CD8-positive, alpha-beta memory T cell (primary cell): ENCODE results near the gene VTI1A. TPM values are rescaled to one million over a fixed set of nuclear protein-coding genes. Genes with fewer than 3 reads are reported as not detected.

ENCODE experiments used
- CTCF ChIA-PET: fragments of 350-600 bp; sonication (Branson Sonifier 250); formaldehyde crosslinking; loops from one replicate; lab custom pipeline; 2021; ENCODE audit warnings: antibody characterized with exemption; lab: Charles Lee
- POLR2A ChIA-PET: fragments of 350-600 bp; sonication (Branson Sonifier 250); formaldehyde crosslinking; loops from one replicate; lab custom pipeline; 2021; ENCODE audit warnings: antibody characterized with exemption; lab: Charles Lee
- DNase-seq, 5 donors: peaks; one replicate each; pipeline versions ENCODE4 v3.0.0 to v3.0.0-alpha.2; 2020 to 2022; ENCODE audit warnings: mixed read lengths in 1 of 5
- H3K27ac ChIP-seq: one replicate; pipeline ENCODE4 v1.7.0; 2013; ENCODE audit warnings: low read depth, mild to moderate bottlenecking, low read length, moderate library complexity
- H3K27me3 ChIP-seq: 2 replicates; pipeline ENCODE4 v1.7.0; 2013; ENCODE audit warnings: low read length, mild to moderate bottlenecking; ENCODE audit not compliant: insufficient read depth, poor library complexity, severe bottlenecking
- H3K36me3 ChIP-seq: 2 replicates; pipeline ENCODE4 v1.7.0; 2013; ENCODE audit warnings: mild to moderate bottlenecking, low read length, moderate library complexity; ENCODE audit not compliant: insufficient read depth
- H3K4me1 ChIP-seq: 2 replicates; pipeline ENCODE4 v1.7.0; 2013; ENCODE audit warnings: mild to moderate bottlenecking, low read length, moderate library complexity; ENCODE audit not compliant: insufficient read depth
- H3K4me3 ChIP-seq: 2 replicates; pipeline ENCODE4 v1.7.0; 2013; ENCODE audit warnings: mild to moderate bottlenecking, low read length
- H3K9me3 ChIP-seq: 2 replicates; pipeline ENCODE4 v1.7.0; 2013; ENCODE audit warnings: mild to moderate bottlenecking, low read length
- H3K27ac Mint-ChIP-seq, 8 donors: one replicate each; pipeline ENCODE4 v1.8.0; 2020 to 2021; ENCODE audit warnings: mixed read lengths in 8 of 8, mild to moderate bottlenecking in 6 of 8, inconsistent platforms in 3 of 8, moderate library complexity in 3 of 8
- H3K27me3 Mint-ChIP-seq, 2 donors: one replicate each; pipeline ENCODE4 v1.8.0; 2020 to 2021; ENCODE audit warnings: mixed read lengths in 2 of 2, mild to moderate bottlenecking in 1 of 2, moderate library complexity in 1 of 2
- H3K36me3 Mint-ChIP-seq, 3 donors: one replicate each; pipeline ENCODE4 v1.8.0; 2020 to 2021; ENCODE audit warnings: mixed read lengths in 3 of 3, inconsistent platforms in 1 of 3, mild to moderate bottlenecking in 1 of 3
- H3K4me1 Mint-ChIP-seq, 3 donors: one replicate each; pipeline ENCODE4 v1.8.0; 2020 to 2021; ENCODE audit warnings: mixed read lengths in 3 of 3, inconsistent platforms in 1 of 3, mild to moderate bottlenecking in 1 of 3
- H3K4me3 Mint-ChIP-seq, 7 donors: one replicate each; pipeline ENCODE4 v1.8.0; 2020 to 2021; ENCODE audit warnings: mixed read lengths in 7 of 7, mild to moderate bottlenecking in 6 of 7, moderate library complexity in 4 of 7, inconsistent platforms in 2 of 7
- H3K9me3 Mint-ChIP-seq, 5 donors: one replicate each; pipeline ENCODE4 v1.8.0; 2020 to 2022; ENCODE audit warnings: mixed read lengths in 5 of 5, mild to moderate bottlenecking in 3 of 5, moderate library complexity in 2 of 5, inconsistent platforms in 1 of 5
- polyA plus RNA-seq: library from polyadenylated mRNA; unstranded; fragments of 300-500 nt; fragmentation: Illumina TruSeq; gene quantifications from one replicate; pipeline ENCODE4 v1.2.3, GENCODE V29; 2021
- total RNA-seq, 2 experiments: library from RNA; stranded (reverse); gene quantifications; one replicate each; pipeline ENCODE4 v1.2.3, GENCODE V29; 2021

The VTI1A gene
- total and polyA plus RNA-seq, 3 experiments from 2014 or later, result 28.1 to 40.1 (median 38.2) TPM

- POLR2A ChIA-PET, result no interaction called here
Observed at GRCh38 chr10:112552593-112553110, 105.6 kb downstream of the VTI1A start.

DNA sequence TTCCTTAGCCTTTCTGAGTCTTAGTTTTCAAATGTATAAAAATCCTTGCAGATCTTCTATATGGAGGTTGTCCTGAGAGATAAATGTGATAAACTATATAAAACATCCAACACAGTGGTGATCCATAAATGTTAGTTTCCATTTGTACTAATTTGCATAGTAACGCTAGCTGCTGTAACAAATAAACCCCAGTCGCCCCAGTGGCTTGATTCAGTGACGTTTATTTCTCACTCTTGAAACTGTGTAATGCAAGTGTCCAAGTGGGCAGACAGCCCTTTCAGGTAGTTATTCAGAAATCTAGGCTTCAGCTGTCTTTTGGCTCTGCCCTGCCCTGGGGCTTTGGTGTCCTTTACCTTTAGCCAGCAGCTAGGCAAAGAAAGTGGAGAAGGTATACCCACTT lies 106.3 kb downstream of the VTI1A start:
- H3K4me1 ChIP-seq, result no peaks in the 10 kb centered on the region
- POLR2A ChIA-PET, result no interaction called here
- Mint-ChIP-seq H3K4me3 (no peak overlapping the region), H3K36me3 (peaks cover 0 to 13% (median 6%) of the 10 kb centered on the region in 3 donors), H3K27me3 (no peaks in the 10 kb centered on the region), H3K4me1 (peaks cover 0 to 1% (median 0%) of the 10 kb centered on the region in 3 donors), H3K9me3 (no peaks in the 10 kb centered on the region), H3K27ac (peak overlapping the region in 1 of 8 donors; percentile 18)
- no peak overlapping the region for H3K27ac ChIP-seq
- no peak overlapping the region for H3K4me3 ChIP-seq
- H3K27me3 ChIP-seq, result no peaks in the 10 kb centered on the region
- DNase-seq, result no peak
- H3K36me3 ChIP-seq, result no peaks in the 10 kb centered on the region
- no peaks in the 10 kb centered on the region for H3K9me3 ChIP-seq
- CTCF ChIA-PET, result no interaction called here

More at GRCh38 chr10:112552593-112553110, 105.6 kb downstream of the VTI1A start:
- Histone ChIP-seq H3K4me3 (no peak overlapping the region), H3K27ac (no peak overlapping the region), H3K4me1 (no peaks in the 10 kb centered on the region), H3K36me3 (no peaks in the 10 kb centered on the region), H3K9me3 (no peaks in the 10 kb centered on the region), H3K27me3 (no peaks in the 10 kb centered on the region)
- no peak overlapping the region for H3K4me3 Mint-ChIP-seq
- no peak for DNase-seq
- CTCF ChIA-PET, result no interaction called here
- H3K27ac Mint-ChIP-seq, result no peak overlapping the region
- H3K36me3 Mint-ChIP-seq, result peaks cover 0 to 13% (median 6%) of the 10 kb centered on the region in 3 donors
- H3K27me3 Mint-ChIP-seq, result no peaks in the 10 kb centered on the region
- no peaks in the 10 kb centered on the region for H3K9me3 Mint-ChIP-seq
- H3K4me1 Mint-ChIP-seq, result peaks cover 0 to 1% (median 0%) of the 10 kb centered on the region in 3 donors

DNA sequence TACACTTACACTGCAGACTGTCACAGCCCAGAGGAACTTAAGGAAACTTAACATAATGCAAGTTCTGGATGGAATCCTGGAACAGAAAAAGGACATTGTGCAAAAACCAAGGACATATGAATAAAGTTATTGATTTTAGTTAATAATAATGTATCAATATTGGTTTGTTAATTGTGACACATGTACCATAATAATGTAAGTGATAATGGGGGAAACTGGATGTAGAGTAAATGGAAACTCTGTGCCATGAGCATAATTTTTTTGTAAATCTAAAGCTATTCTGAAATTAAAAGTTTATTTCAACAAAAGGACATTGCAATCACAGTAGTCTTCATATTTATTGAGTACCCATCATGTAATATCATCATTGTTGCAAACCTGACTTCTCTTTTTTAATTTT lies 107.2 kb downstream of the VTI1A start:
- no peaks in the 10 kb centered on the region for H3K9me3 Mint-ChIP-seq
- Histone ChIP-seq H3K36me3 (no peaks in the 10 kb centered on the region), H3K4me3 (no peak overlapping the region), H3K4me1 (no peaks in the 10 kb centered on the region), H3K9me3 (no peaks in the 10 kb centered on the region), H3K27me3 (no peaks in the 10 kb centered on the region), H3K27ac (no peak overlapping the region)
- no peak for DNase-seq
- CTCF ChIA-PET, result no interaction called here
- no peaks in the 10 kb centered on the region for H3K27me3 Mint-ChIP-seq
- POLR2A ChIA-PET, result no interaction called here
- peaks cover 0 to 8% (median 4%) of the 10 kb centered on the region in 3 donors for H3K36me3 Mint-ChIP-seq
- no peak overlapping the region for H3K4me3 Mint-ChIP-seq
- H3K4me1 Mint-ChIP-seq, result peaks cover 0 to 4% (median under 1%) of the 10 kb centered on the region in 3 donors
- no peak overlapping the region for H3K27ac Mint-ChIP-seq

DNA sequence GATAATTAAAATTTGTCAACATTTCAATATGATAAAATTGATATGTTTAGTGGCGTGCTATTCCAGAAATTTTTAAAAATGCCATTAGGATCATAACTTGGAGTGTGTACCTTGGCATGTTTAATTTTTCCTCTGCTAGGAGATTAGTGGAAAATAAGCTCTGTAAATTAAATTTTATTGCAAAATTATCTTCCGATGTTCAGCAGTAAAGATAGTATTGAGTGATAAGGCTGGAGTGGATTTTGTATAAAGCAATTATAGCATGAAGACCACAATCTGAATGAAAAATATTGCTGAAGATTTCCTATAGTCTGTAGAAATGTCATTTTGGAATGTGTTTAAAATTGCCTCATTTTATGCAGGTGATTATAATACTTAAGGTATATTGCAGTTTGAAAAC lies 110.2 kb downstream of the VTI1A start:
- POLR2A ChIA-PET, result no interaction called here
- CTCF ChIA-PET, result no interaction called here
- no peak overlapping the region for H3K27ac ChIP-seq

DNA sequence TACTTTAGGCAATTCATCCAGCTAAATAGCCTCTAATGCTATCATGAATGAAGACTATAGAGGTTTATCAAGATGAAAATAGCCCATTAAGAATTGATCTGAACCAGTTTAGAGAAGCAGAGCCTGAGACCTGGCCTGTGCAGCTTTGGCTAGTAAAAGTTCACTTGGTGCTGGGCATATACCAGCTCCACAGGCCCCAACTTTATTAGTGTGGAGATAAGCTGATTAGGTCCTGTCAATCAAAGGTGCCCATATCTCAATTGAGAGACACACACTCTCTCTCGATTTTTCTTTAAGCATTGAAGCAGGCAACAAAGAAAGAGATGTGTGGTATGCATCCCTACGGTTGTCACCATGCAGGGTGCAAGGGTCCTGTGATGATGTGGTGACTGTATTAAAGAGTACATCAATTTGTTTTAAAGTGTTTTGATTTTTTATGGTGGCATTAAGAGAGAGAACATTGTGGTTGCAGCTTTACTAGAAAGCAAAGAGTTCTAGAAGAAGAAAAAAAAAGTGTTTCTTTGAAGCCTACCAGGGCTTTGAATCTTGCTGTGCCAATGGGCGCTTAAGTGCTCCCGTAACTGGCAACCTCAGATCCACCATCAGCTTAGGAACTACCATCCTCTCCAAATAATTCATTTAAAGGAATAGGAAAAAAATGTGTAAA lies 111.6 kb downstream of the VTI1A start:
- Mint-ChIP-seq H3K4me1 (peaks cover 3 to 7% (median 5%) of the 10 kb centered on the region in 3 donors), H3K9me3 (no peaks in the 10 kb centered on the region), H3K27ac (no peak overlapping the region), H3K27me3 (no peaks in the 10 kb centered on the region), H3K4me3 (no peak overlapping the region), H3K36me3 (peaks cover 0 to 5% (median 2%) of the 10 kb centered on the region in 3 donors)
- Histone ChIP-seq H3K4me3 (no peak overlapping the region), H3K27ac (no peak overlapping the region), H3K27me3 (no peaks in the 10 kb centered on the region), H3K36me3 (no peaks in the 10 kb centered on the region), H3K9me3 (no peaks in the 10 kb centered on the region), H3K4me1 (no peaks in the 10 kb centered on the region)
- ChIA-PET CTCF (no interaction called here), POLR2A (no interaction called here)
- DNase-seq, result peak in 1 of 5 donors; percentile 2

More for the DNA sequence above, 110.2 kb downstream of the VTI1A start:
- Mint-ChIP-seq H3K27ac (no peak overlapping the region), H3K4me3 (no peak overlapping the region), H3K27me3 (no peaks in the 10 kb centered on the region), H3K4me1 (peaks cover 3 to 7% (median 5%) of the 10 kb centered on the region in 3 donors), H3K36me3 (peaks cover 0 to 7% (median 7%) of the 10 kb centered on the region in 3 donors), H3K9me3 (no peaks in the 10 kb centered on the region)
- Histone ChIP-seq H3K9me3 (no peaks in the 10 kb centered on the region), H3K4me3 (no peak overlapping the region), H3K4me1 (no peaks in the 10 kb centered on the region), H3K27me3 (no peaks in the 10 kb centered on the region), H3K36me3 (no peaks in the 10 kb centered on the region)
- no peak for DNase-seq

DNA sequence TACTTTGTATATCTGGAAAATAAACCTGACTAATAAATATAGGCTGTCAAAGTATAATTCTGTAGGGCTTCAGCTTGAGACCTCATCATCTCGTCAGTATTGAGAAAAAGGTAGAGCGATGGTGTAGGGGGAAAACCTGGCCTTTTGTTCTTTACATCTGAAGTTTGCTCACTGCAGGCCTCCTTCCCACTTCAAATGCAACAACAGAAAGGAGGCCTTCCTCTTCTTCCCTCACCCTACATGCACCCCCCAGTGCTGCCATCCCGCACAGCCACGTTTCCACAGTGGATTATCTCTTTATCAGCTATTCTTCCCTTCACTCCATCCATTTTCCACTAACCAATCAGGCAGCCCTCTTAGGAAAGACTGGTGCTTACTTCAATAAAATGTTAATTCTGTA lies 112.3 kb downstream of the VTI1A start:
- Histone ChIP-seq H3K4me3 (no peak overlapping the region), H3K36me3 (no peaks in the 10 kb centered on the region), H3K27me3 (no peaks in the 10 kb centered on the region), H3K27ac (no peak overlapping the region), H3K4me1 (no peaks in the 10 kb centered on the region), H3K9me3 (no peaks in the 10 kb centered on the region)
- POLR2A ChIA-PET, result no interaction called here
- H3K4me1 Mint-ChIP-seq, result peaks cover 3 to 7% (median 5%) of the 10 kb centered on the region in 3 donors
- H3K27me3 Mint-ChIP-seq, result no peaks in the 10 kb centered on the region
- no peak overlapping the region for H3K27ac Mint-ChIP-seq
- CTCF ChIA-PET, result no interaction called here
- DNase-seq, result peak in 1 of 5 donors; percentile 7
- no peaks in the 10 kb centered on the region for H3K9me3 Mint-ChIP-seq
- H3K4me3 Mint-ChIP-seq, result no peak overlapping the region
- peaks cover 0 to 5% (median 2%) of the 10 kb centered on the region in 3 donors for H3K36me3 Mint-ChIP-seq

GRCh38 chr10:112562122-112562521 lies 115.1 kb downstream of the VTI1A start:
- Histone ChIP-seq H3K27ac (no peak overlapping the region), H3K27me3 (no peaks in the 10 kb centered on the region), H3K4me1 (no peaks in the 10 kb centered on the region), H3K9me3 (no peaks in the 10 kb centered on the region), H3K4me3 (no peak overlapping the region), H3K36me3 (no peaks in the 10 kb centered on the region)
- no peak overlapping the region for H3K4me3 Mint-ChIP-seq
- H3K27me3 Mint-ChIP-seq, result no peaks in the 10 kb centered on the region
- no peaks in the 10 kb centered on the region for H3K9me3 Mint-ChIP-seq
- peaks cover 3 to 7% (median 5%) of the 10 kb centered on the region in 3 donors for H3K4me1 Mint-ChIP-seq
- peaks cover 0 to 3% (median 0%) of the 10 kb centered on the region in 3 donors for H3K36me3 Mint-ChIP-seq
- ChIA-PET CTCF (no interaction called here), POLR2A (no interaction called here)
- no peak overlapping the region for H3K27ac Mint-ChIP-seq
- DNase-seq, result no peak

GRCh38 chr10:112562809-112563663 lies 116.0 kb downstream of the VTI1A start:
- Mint-ChIP-seq H3K4me3 (no peak overlapping the region), H3K9me3 (no peaks in the 10 kb centered on the region), H3K4me1 (peaks cover 3 to 7% (median 5%) of the 10 kb centered on the region in 3 donors), H3K27me3 (no peaks in the 10 kb centered on the region), H3K36me3 (peaks cover 0 to 3% (median 0%) of the 10 kb centered on the region in 3 donors), H3K27ac (no peak overlapping the region)
- Histone ChIP-seq H3K4me3 (no peak overlapping the region), H3K4me1 (no peaks in the 10 kb centered on the region), H3K36me3 (no peaks in the 10 kb centered on the region), H3K9me3 (no peaks in the 10 kb centered on the region), H3K27ac (no peak overlapping the region), H3K27me3 (no peaks in the 10 kb centered on the region)
- DNase-seq, result no peak
- ChIA-PET POLR2A (no interaction called here), CTCF (no interaction called here)
